Thoracic aorta (tissue), 2 donors: ENCODE data around the gene SCAND1. TPM values are rescaled to one million over a fixed set of nuclear protein-coding genes. Genes with fewer than 3 reads are reported as not detected.

ENCODE experiments used
- ATAC-seq: fragments of 150-250 bp; one replicate; pipeline ENCODE4 v1.8.0; 2017; ENCODE audit warnings: low read depth; ENCODE audit not compliant: insufficient number of reproducible peaks, low FRiP score
- DNase-seq: peaks from one replicate; pipeline ENCODE4 v3.0.0-alpha.2; 2020; ENCODE audit warnings: low spot score
- H3K27ac ChIP-seq, 2 donors: fragments of 200-600 bp; sonication (generic); 1 replicate in 1 of 2; 2 replicates in 1 of 2; pipeline ENCODE4 v1.5.1; 2016; ENCODE audit warnings: mild to moderate bottlenecking in 2 of 2, moderate library complexity in 2 of 2
- H3K27me3 ChIP-seq: fragments of 200-600 bp; sonication (generic); replicated peaks from 2 replicates; pipeline ENCODE4 v1.6.0; 2016; ENCODE audit warnings: mild to moderate bottlenecking; ENCODE audit not compliant: insufficient read depth
- H3K36me3 ChIP-seq: fragments of 200-600 bp; sonication (generic); one replicate; pipeline ENCODE4 v1.5.1; 2016
- H3K4me1 ChIP-seq, 2 donors: fragments of 200-600 bp; sonication (generic); 1 replicate in 1 of 2; 2 replicates in 1 of 2; pipeline versions ENCODE4 v1.5.1 to v1.6.0; 2016; ENCODE audit warnings: low read depth in 2 of 2, mild to moderate bottlenecking in 1 of 2; ENCODE audit not compliant: control insufficient read depth in 1 of 2
- H3K4me3 ChIP-seq: fragments of 200-600 bp; sonication (generic); 2 replicates; pipeline ENCODE4 v1.5.1; 2016; ENCODE audit warnings: mild to moderate bottlenecking
- H3K9me3 ChIP-seq: fragments of 200-600 bp; sonication (generic); 2 replicates; pipeline ENCODE4 v1.5.1; 2016
- CTCF ChIP-seq: fragments of 200-600 bp; sonication (generic); IDR thresholded peaks from one replicate; pipeline ENCODE4 v1.5.1; 2019; ENCODE audit warnings: antibody characterized with exemption
- total RNA-seq, 2 donors: library from RNA; depleted of rRNA; stranded (reverse); fragments of >200 nt; gene quantifications; one replicate each; pipeline versions ENCODE4 v1.1.0 to v1.2.3, GENCODE V29; 2016

Gene SCAND1
- total RNA-seq, 2 donors from 2014 or later = 42.3 to 87.2 TPM

- Histone ChIP-seq H3K27me3 (no peaks in the 10 kb centered on the region), H3K27ac (no peak overlapping the region), H3K4me3 (no peak overlapping the region), H3K4me1 (no peaks in the 10 kb centered on the region), H3K36me3 (peaks cover 38% of the 10 kb centered on the region), H3K9me3 (no peaks in the 10 kb centered on the region)
- ATAC-seq (no peak), DNase-seq (no peak)
- no peak for TF ChIP-seq CTCF
Observed at GRCh38 chr20:35917077-35917476, 37.2 kb downstream of the SCAND1 start.

DNA sequence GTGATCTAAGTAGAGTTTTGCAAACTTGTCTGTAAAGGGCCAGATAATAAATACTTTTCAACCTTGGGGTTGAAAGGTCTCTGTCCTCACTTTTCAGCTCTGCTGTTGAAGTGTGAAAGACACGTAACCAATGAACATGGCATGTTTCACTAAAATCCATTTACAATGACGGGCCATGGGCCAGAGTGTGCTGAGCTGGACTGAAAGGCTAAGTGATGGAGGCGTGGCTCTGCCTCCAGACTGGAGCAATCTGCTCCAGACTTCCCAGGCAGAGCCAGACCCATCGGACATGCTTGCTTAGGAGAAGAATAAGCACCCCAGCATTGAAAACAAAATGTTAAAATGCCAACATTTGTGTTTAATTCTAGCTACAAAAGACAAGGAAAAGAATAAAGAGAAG is 41.4 kb downstream of the SCAND1 start:
- no peaks in the 10 kb centered on the region for H3K4me1 ChIP-seq
- no peak overlapping the region for H3K27ac ChIP-seq
- H3K9me3 ChIP-seq = no peaks in the 10 kb centered on the region
- no peak for TF ChIP-seq CTCF
- H3K4me3 ChIP-seq = no peak overlapping the region
- no peak for ATAC-seq
- H3K27me3 ChIP-seq = no peaks in the 10 kb centered on the region
- H3K36me3 ChIP-seq = peaks cover 21% of the 10 kb centered on the region
- no peak for DNase-seq

- no peaks in the 10 kb centered on the region for H3K9me3 ChIP-seq
- ATAC-seq (no peak), DNase-seq (no peak)
- H3K36me3 ChIP-seq = peaks cover 5% of the 10 kb centered on the region
- H3K4me3 ChIP-seq = no peak overlapping the region
- H3K4me1 ChIP-seq = no peaks in the 10 kb centered on the region
- no peaks in the 10 kb centered on the region for H3K27me3 ChIP-seq
- H3K27ac ChIP-seq = no peak overlapping the region
- no peak for TF ChIP-seq CTCF
Observed at GRCh38 chr20:35910254-35910653, 44.0 kb downstream of the SCAND1 start.

GRCh38 chr20:35909796-35910195 is 44.5 kb downstream of the SCAND1 start:
- no peaks in the 10 kb centered on the region for H3K27me3 ChIP-seq
- ATAC-seq (no peak), DNase-seq (no peak)
- no peaks in the 10 kb centered on the region for H3K9me3 ChIP-seq
- no peak overlapping the region for H3K27ac ChIP-seq
- no peak for TF ChIP-seq CTCF
- no peak overlapping the region for H3K4me3 ChIP-seq
- no peaks in the 10 kb centered on the region for H3K4me1 ChIP-seq
- H3K36me3 ChIP-seq = peaks cover 5% of the 10 kb centered on the region

- H3K36me3 ChIP-seq = peaks cover 5% of the 10 kb centered on the region
- H3K27ac ChIP-seq = no peak overlapping the region
- no peak overlapping the region for H3K4me3 ChIP-seq
- H3K4me1 ChIP-seq = no peaks in the 10 kb centered on the region
- H3K27me3 ChIP-seq = no peaks in the 10 kb centered on the region
- DNase-seq (no peak), ATAC-seq (no peak)
- TF ChIP-seq CTCF = no peak
- H3K9me3 ChIP-seq = no peaks in the 10 kb centered on the region
Observed at GRCh38 chr20:35909176-35909575, 45.1 kb downstream of the SCAND1 start.
